Aorta (tissue), 5 donors: ENCODE measurements around the gene OTULINL. TPM values are rescaled to one million over a fixed set of nuclear protein-coding genes. Genes with fewer than 3 reads are reported as not detected.
A peak's percentile ranks its signal among the peaks of the same experiment; 100 is the strongest.

Experiments used
- ATAC-seq: fragments of 200-7000 bp; cut with Tn5 transposase; one replicate; pipeline ENCODE4 v1.9.1; 2022; ENCODE audit warnings: moderate library complexity; ENCODE audit not compliant: low FRiP score
- DNase-seq, 2 donors: peaks; one replicate each; pipeline ENCODE4 v3.0.0-alpha.2; 2020
- H3K27ac ChIP-seq, 2 donors: one replicate each; pipeline ENCODE4 v1.5.1; 2013; ENCODE audit warnings: low read length in 2 of 2, mild to moderate bottlenecking in 2 of 2, moderate library complexity in 2 of 2, control low read depth in 1 of 2, inconsistent platforms in 1 of 2, low read depth in 1 of 2
- H3K27me3 ChIP-seq, 2 donors: one replicate each; pipeline ENCODE4 v1.6.1; 2013; ENCODE audit warnings: control low read depth in 1 of 2, low read length in 1 of 2, mild to moderate bottlenecking in 1 of 2, moderate library complexity in 1 of 2; ENCODE audit not compliant: insufficient read depth in 2 of 2, control insufficient read depth in 1 of 2
- H3K36me3 ChIP-seq, 2 donors: one replicate each; pipeline ENCODE4 v1.6.1; 2013; ENCODE audit warnings: control low read depth in 1 of 2, low read length in 1 of 2, mild to moderate bottlenecking in 1 of 2; ENCODE audit not compliant: insufficient read depth in 2 of 2, control insufficient read depth in 1 of 2
- H3K4me1 ChIP-seq, 2 donors: one replicate each; pipeline ENCODE4 v1.6.1; 2013; ENCODE audit warnings: low read length in 2 of 2, control low read depth in 1 of 2, mild to moderate bottlenecking in 1 of 2, moderate library complexity in 1 of 2; ENCODE audit not compliant: insufficient read depth in 2 of 2, control insufficient read depth in 1 of 2
- H3K4me3 ChIP-seq, 2 donors: one replicate each; pipeline ENCODE4 v1.5.1; 2013; ENCODE audit warnings: low read length in 2 of 2, control low read depth in 1 of 2, mild to moderate bottlenecking in 1 of 2
- H3K9me3 ChIP-seq: one replicate; pipeline ENCODE4 v1.6.1; 2013; ENCODE audit warnings: mild to moderate bottlenecking, low read length; ENCODE audit not compliant: control insufficient read depth
- WGBS, 2 donors: extraction: QIAGEN DNeasy Blood & Tissue Kit; methylation state at CpG; one replicate each; pipeline ENCODE4 v1.1.7; 2013; 5-methylcytosine and 5-hydroxymethylcytosine counted together
- intact Hi-C, 2 donors: fragments of 100-400 bp; cut with DNase I; formaldehyde crosslinking; loops; one replicate each; pipeline versions ENCODE4 v1.14.2 to v1.15.0; 2022
- polyA plus RNA-seq, 2 donors: library from polyadenylated mRNA; stranded (reverse); fragments of 200-250 nt; gene quantifications; one replicate each; pipeline ENCODE4 v1.2.3, GENCODE V29; 2013
- total RNA-seq, 2 donors: library from RNA; stranded (reverse); fragmentation: NEBNext Ultra II Directional; extraction: Animal tissue kit (Norgen Biotek cat#: 25700); gene quantifications; one replicate each; pipeline ENCODE4 v1.2.1, GENCODE V29; 2021
- donor health status: healthy with polysubstance abuse.
- donor health status: Bipolar disorder and iron deficiency.
- donor health status: DM: no; HTN: no; CAD: no.
- donor health status: DM: no; HTN: no; CAD: no.
- donor health status: DM: yes; HTN: yes; CAD: no.

OTULINL gene
- total and polyA plus RNA-seq, 4 donors: 0.69 to 17.6 (median 5.6) TPM

- 83 to 84% methylated on average over 2 of the region's 2 CpGs for WGBS, 2 donors
- Histone ChIP-seq H3K4me3 (no peak overlapping the region), H3K9me3 (peaks cover under 1% of the 10 kb centered on the region), H3K27ac (no peak overlapping the region), H3K36me3 (no peaks in the 10 kb centered on the region), H3K4me1 (no peaks in the 10 kb centered on the region), H3K27me3 (no peaks in the 10 kb centered on the region)
- intact Hi-C loops: no loop called here
- DNase-seq (no peak), ATAC-seq (no peak)
These were observed 10.0 kb downstream of the OTULINL start for GRCh38 chr5:14591548-14591947.

GRCh38 chr5:14593326-14594021 lies 11.9 kb downstream of the OTULINL start:
- WGBS, 2 donors: 67 to 74% methylated on average over 4 of the region's 4 CpGs
- H3K27me3 ChIP-seq: no peaks in the 10 kb centered on the region
- H3K4me1 ChIP-seq: no peaks in the 10 kb centered on the region
- H3K27ac ChIP-seq: no peak overlapping the region
- DNase-seq: no peak
- no peak overlapping the region for H3K4me3 ChIP-seq
- H3K9me3 ChIP-seq: peaks cover 2% of the 10 kb centered on the region
- intact Hi-C loops: no loop called here
- H3K36me3 ChIP-seq: no peaks in the 10 kb centered on the region
- no peak for ATAC-seq

GRCh38 chr5:14594378-14595074 lies 12.9 kb downstream of the OTULINL start:
- no peak overlapping the region for H3K4me3 ChIP-seq
- no peaks in the 10 kb centered on the region for H3K4me1 ChIP-seq
- ATAC-seq (no peak), DNase-seq (no peak)
- intact Hi-C loops: no loop called here
- H3K36me3 ChIP-seq: no peaks in the 10 kb centered on the region
- no peaks in the 10 kb centered on the region for H3K27me3 ChIP-seq
- H3K9me3 ChIP-seq: peaks cover 2% of the 10 kb centered on the region
- H3K27ac ChIP-seq: no peak overlapping the region
- 76 to 86% methylated on average over 4 of the region's 4 CpGs for WGBS, 2 donors

- no peak overlapping the region for H3K27ac ChIP-seq
- peaks cover 2% of the 10 kb centered on the region for H3K9me3 ChIP-seq
- DNase-seq: no peak
- intact Hi-C loops: no loop called here
- WGBS, 2 donors: 83 to 89% methylated on average over 3 of the region's 3 CpGs
- no peaks in the 10 kb centered on the region for H3K4me1 ChIP-seq
- ATAC-seq: peak; percentile 30
- H3K27me3 ChIP-seq: no peaks in the 10 kb centered on the region
- no peaks in the 10 kb centered on the region for H3K36me3 ChIP-seq
- no peak overlapping the region for H3K4me3 ChIP-seq
These were observed 13.6 kb downstream of the OTULINL start for GRCh38 chr5:14595189-14595588.

GRCh38 chr5:14595891-14596290 lies 14.3 kb downstream of the OTULINL start:
- ATAC-seq (no peak), DNase-seq (no peak)
- peaks cover 2% of the 10 kb centered on the region for H3K9me3 ChIP-seq
- H3K4me1 ChIP-seq: no peaks in the 10 kb centered on the region
- H3K36me3 ChIP-seq: no peaks in the 10 kb centered on the region
- H3K27me3 ChIP-seq: no peaks in the 10 kb centered on the region
- no peak overlapping the region for H3K4me3 ChIP-seq
- 56 to 62% methylated on average over 1 of the region's 1 CpG for WGBS, 2 donors
- intact Hi-C loops: no loop called here
- no peak overlapping the region for H3K27ac ChIP-seq

- no peak for ATAC-seq
- no peak for DNase-seq
- no peak overlapping the region for H3K27ac ChIP-seq
- 89 to 100% methylated on average over 1 of the region's 1 CpG for WGBS, 2 donors
- no peak overlapping the region for H3K4me3 ChIP-seq
- intact Hi-C loops: no loop called here
- H3K36me3 ChIP-seq: no peaks in the 10 kb centered on the region
- H3K27me3 ChIP-seq: no peaks in the 10 kb centered on the region
- H3K9me3 ChIP-seq: peaks cover 2% of the 10 kb centered on the region
- H3K4me1 ChIP-seq: no peaks in the 10 kb centered on the region
These were observed 15.5 kb downstream of the OTULINL start for GRCh38 chr5:14597080-14597479.

- no peak for DNase-seq
- H3K27me3 ChIP-seq: no peaks in the 10 kb centered on the region
- no peaks in the 10 kb centered on the region for H3K4me1 ChIP-seq
- ATAC-seq: no peak
- H3K36me3 ChIP-seq: no peaks in the 10 kb centered on the region
- WGBS, 2 donors: 77 to 79% methylated on average over 2 of the region's 2 CpGs
- no peak overlapping the region for H3K27ac ChIP-seq
- intact Hi-C loops: no loop called here
- peaks cover 3% of the 10 kb centered on the region for H3K9me3 ChIP-seq
- no peak overlapping the region for H3K4me3 ChIP-seq
These were observed 16.6 kb downstream of the OTULINL start for GRCh38 chr5:14598225-14598624.

- intact Hi-C loops: no loop called here
- Histone ChIP-seq H3K4me3 (no peak overlapping the region), H3K36me3 (no peaks in the 10 kb centered on the region), H3K9me3 (peaks cover 3% of the 10 kb centered on the region), H3K27ac (no peak overlapping the region), H3K4me1 (no peaks in the 10 kb centered on the region), H3K27me3 (no peaks in the 10 kb centered on the region)
- no peak for ATAC-seq
- no peak for DNase-seq
- WGBS, 2 donors: 67 to 80% methylated on average over 1 of the region's 1 CpG
These were observed 18.0 kb downstream of the OTULINL start for GRCh38 chr5:14599476-14600127.
